ENCODE data around the gene BABAM2. TPM values are rescaled to one million over a fixed set of nuclear protein-coding genes. Genes with fewer than 3 reads are reported as not detected.

Gene BABAM2
- total RNA-seq, 6 experiments from 2014 or later: 17.1 to 39.4 (median 25.5) TPM

- ATAC-seq (no peak), DNase-seq (no peak)
- WGBS (ENCODE audit: insufficient coverage, low coverage, low lambda C conversion rate, missing lambda C conversion rate): 75% methylated on average over 3 of the region's 5 CpGs
- H3K27ac ChIP-seq: no peak overlapping the region
- H3K4me1 ChIP-seq: peaks cover 0 to 31% (median 8%) of the 10 kb centered on the region in 4 donors
- no peaks in the 10 kb centered on the region for H3K9me3 ChIP-seq
- H3K27me3 ChIP-seq: no peaks in the 10 kb centered on the region
- TF ChIP-seq CTCF (IDR thresholded peaks at IDR 0.05) (no peak), POLR2A (IDR thresholded peaks at IDR 0.05) (no peak)
- intact Hi-C loops (cut with DNase I): no loop called here
- H3K4me3 ChIP-seq: no peak overlapping the region
- H3K36me3 ChIP-seq: no peaks in the 10 kb centered on the region
Measured at GRCh38 chr2:28374331-28374730, 483.8 kb downstream of the BABAM2 start.

- Histone ChIP-seq H3K4me3 (no peak overlapping the region), H3K27me3 (no peaks in the 10 kb centered on the region), H3K36me3 (no peaks in the 10 kb centered on the region), H3K27ac (no peak overlapping the region), H3K9me3 (no peaks in the 10 kb centered on the region), H3K4me1 (peaks cover 0 to 28% (median 8%) of the 10 kb centered on the region in 4 donors)
- DNase-seq (no peak), ATAC-seq (no peak)
- intact Hi-C loops (cut with DNase I): no loop called here
- TF ChIP-seq CTCF (IDR thresholded peaks at IDR 0.05) (no peak), POLR2A (IDR thresholded peaks at IDR 0.05) (no peak)
- WGBS (ENCODE audit: insufficient coverage, low coverage, low lambda C conversion rate, missing lambda C conversion rate): 83% methylated on average over 2 of the region's 3 CpGs
Measured at GRCh38 chr2:28375236-28375635, 484.7 kb downstream of the BABAM2 start.

GRCh38 chr2:28375742-28376631 lies 485.5 kb downstream of the BABAM2 start:
- no peak for TF ChIP-seq CTCF (IDR thresholded peaks at IDR 0.05)
- TF ChIP-seq POLR2A (IDR thresholded peaks at IDR 0.05): no peak
- peaks cover 0 to 21% (median 8%) of the 10 kb centered on the region in 4 donors for H3K4me1 ChIP-seq
- whole genome bisulfite sequencing (ENCODE audit: insufficient coverage, low coverage, low lambda C conversion rate, missing lambda C conversion rate): 79% methylated on average over 3 of the region's 8 CpGs
- DNase-seq (no peak), ATAC-seq (no peak)
- no peaks in the 10 kb centered on the region for H3K9me3 ChIP-seq
- no peak overlapping the region for H3K27ac ChIP-seq
- H3K4me3 ChIP-seq: no peak overlapping the region
- H3K27me3 ChIP-seq: no peaks in the 10 kb centered on the region
- no peaks in the 10 kb centered on the region for H3K36me3 ChIP-seq
- intact Hi-C loops (cut with DNase I): no loop called here

GRCh38 chr2:28377195-28377816 lies 486.8 kb downstream of the BABAM2 start:
- Histone ChIP-seq H3K9me3 (no peaks in the 10 kb centered on the region), H3K27me3 (no peaks in the 10 kb centered on the region), H3K4me1 (peaks cover 0 to 20% (median 8%) of the 10 kb centered on the region in 4 donors), H3K27ac (no peak overlapping the region), H3K4me3 (no peak overlapping the region), H3K36me3 (no peaks in the 10 kb centered on the region)
- ATAC-seq (peak; percentile 8 to 31 (median 20)), DNase-seq (peak in 2 of 3 donors; percentile 23 to 51)
- WGBS (ENCODE audit: insufficient coverage, low coverage, low lambda C conversion rate, missing lambda C conversion rate): 70% methylated on average over 10 of the region's 19 CpGs
- TF ChIP-seq POLR2A (IDR thresholded peaks at IDR 0.05): no peak
- no peak for TF ChIP-seq CTCF (IDR thresholded peaks at IDR 0.05)
- intact Hi-C loops (cut with DNase I): no loop called here

Measured in right lobe of liver (tissue), 6 donors.